Esophagus muscularis mucosa (tissue), 4 donors: ENCODE data around the gene TRDN. TPM values are rescaled to one million over a fixed set of nuclear protein-coding genes. Genes with fewer than 3 reads are reported as not detected.
"Not testable (repeated sequence)": the region's sequence is repeated elsewhere in the genome, so short reads cannot be mapped to it uniquely, and the experiment has no call there.

Experiments used
- DNase-seq: peaks from one replicate; pipeline ENCODE4 v3.0.0-alpha.2; 2017; ENCODE audit errors: extremely low spot score
- H3K27ac ChIP-seq, 4 donors: fragments of 200-600 bp; sonication (generic); replicated peaks in 1 of 4; 1 replicate in 3 of 4; 2 replicates in 1 of 4; pipeline ENCODE4 v1.5.1; 2016 to 2019; ENCODE audit warnings: mild to moderate bottlenecking in 1 of 4
- H3K27me3 ChIP-seq, 4 donors: fragments of 200-600 bp; sonication (generic); one replicate each; pipeline versions ENCODE4 v1.5.1 to v1.6.0; 2016 to 2019
- H3K36me3 ChIP-seq, 4 donors: fragments of 200-600 bp; sonication (generic); one replicate each; pipeline ENCODE4 v1.5.1; 2016 to 2019
- H3K4me1 ChIP-seq, 4 donors: fragments of 200-600 bp; sonication (generic); one replicate each; pipeline ENCODE4 v1.5.1; 2016 to 2019
- H3K4me3 ChIP-seq, 4 donors: fragments of 200-600 bp; sonication (generic); 1 replicate in 2 of 4; 2 replicates in 2 of 4; pipeline ENCODE4 v1.5.1; 2016 to 2019; ENCODE audit warnings: mild to moderate bottlenecking in 4 of 4, moderate library complexity in 1 of 4
- H3K9me3 ChIP-seq, 4 donors: fragments of 200-600 bp; sonication (generic); 1 replicate in 3 of 4; 2 replicates in 1 of 4; pipeline ENCODE4 v1.5.1; 2016 to 2019
- CTCF ChIP-seq, 3 experiments: fragments of 200-600 bp in 2 of 3; fragments of 450-650 bp in 1 of 3; sonication (generic) in 2 of 3; IDR thresholded peaks; one replicate each; pipeline ENCODE4 v1.5.1; 2017 to 2019; ENCODE audit warnings: antibody characterized with exemption in 3 of 3, mild to moderate bottlenecking in 2 of 3, moderate library complexity in 1 of 3
- EP300 ChIP-seq: sonication (generic); formaldehyde crosslinking; IDR thresholded peaks from one replicate; pipeline ENCODE4 v1.6.1; 2017; ENCODE audit warnings: antibody characterized with exemption
- POLR2A ChIP-seq: fragments of 450-650 bp; IDR thresholded peaks from one replicate; pipeline ENCODE4 v1.6.1; 2017; ENCODE audit warnings: antibody characterized with exemption, moderate library complexity, mild to moderate bottlenecking, low read depth
- POLR2AphosphoS5 ChIP-seq, 2 donors: sonication (generic); formaldehyde crosslinking; IDR thresholded peaks; one replicate each; pipeline ENCODE4 v1.6.1; 2017; ENCODE audit warnings: antibody characterized with exemption in 2 of 2
- WGBS: methylation state at CpG from one replicate; pipeline ENCODE4 v1.1.5; 2018; 5-methylcytosine and 5-hydroxymethylcytosine counted together
- intact Hi-C: fragments of 100-400 bp; cut with DNase I; formaldehyde crosslinking; loops from one replicate; pipeline ENCODE4 v1.15.1; 2023
- total RNA-seq, 4 donors: library from RNA; depleted of rRNA; stranded (reverse); fragments of >200 nt; gene quantifications; one replicate each; pipeline versions ENCODE4 v1.1.0 to v1.2.1, GENCODE V29; 2016

Gene TRDN
- total RNA-seq, 4 donors from 2014 or later: not detected

- H3K4me3 ChIP-seq: no peak overlapping the region
- intact Hi-C loops: no loop called here
- peaks cover 0 to 3% (median 0%) of the 10 kb centered on the region in 4 donors for H3K4me1 ChIP-seq
- DNase-seq: no peak
- no peak overlapping the region for H3K27ac ChIP-seq
- H3K36me3 ChIP-seq: no peaks in the 10 kb centered on the region
- TF ChIP-seq POLR2AphosphoS5 (IDR thresholded peaks at IDR 0.05): no peak
- TF ChIP-seq POLR2A: no peak
- no peak for TF ChIP-seq EP300
- no peak for TF ChIP-seq CTCF (IDR thresholded peaks at IDR 0.05)
- WGBS: 33% methylated on average over 1 of the region's 1 CpG
- no peaks in the 10 kb centered on the region for H3K9me3 ChIP-seq
- no peaks in the 10 kb centered on the region for H3K27me3 ChIP-seq
Measured at GRCh38 chr6:123588546-123588895, 48.2 kb downstream of the TRDN start.

GRCh38 chr6:123587838-123588545, 48.8 kb downstream of the TRDN start:
- no peak overlapping the region for H3K27ac ChIP-seq
- no peak overlapping the region for H3K4me3 ChIP-seq
- intact Hi-C loops: no loop called here
- 80% methylated on average over 4 of the region's 4 CpGs for WGBS
- TF ChIP-seq POLR2A (no peak), POLR2AphosphoS5 (IDR thresholded peaks at IDR 0.05) (no peak), CTCF (IDR thresholded peaks at IDR 0.05) (no peak)
- no peaks in the 10 kb centered on the region for H3K4me1 ChIP-seq
- no peaks in the 10 kb centered on the region for H3K27me3 ChIP-seq
- DNase-seq: no peak
- H3K36me3 ChIP-seq: no peaks in the 10 kb centered on the region
- no peaks in the 10 kb centered on the region for H3K9me3 ChIP-seq

GRCh38 chr6:123587407-123587806, 49.3 kb downstream of the TRDN start:
- 91% methylated on average over 8 of the region's 8 CpGs for WGBS
- H3K36me3 ChIP-seq, H3K27ac ChIP-seq, intact Hi-C loops, DNase-seq, H3K9me3 ChIP-seq, H3K27me3 ChIP-seq, H3K4me3 ChIP-seq, H3K4me1 ChIP-seq: not testable (repeated sequence)

- Histone ChIP-seq H3K4me3 (no peak overlapping the region), H3K4me1 (no peaks in the 10 kb centered on the region), H3K27me3 (no peaks in the 10 kb centered on the region), H3K27ac (no peak overlapping the region), H3K36me3 (no peaks in the 10 kb centered on the region), H3K9me3 (no peaks in the 10 kb centered on the region)
- DNase-seq: no peak
- intact Hi-C loops: no loop called here
- no peak for TF ChIP-seq POLR2A
Measured at GRCh38 chr6:123580331-123580730, 56.4 kb downstream of the TRDN start.

- H3K27ac ChIP-seq: no peak overlapping the region
- H3K9me3 ChIP-seq: no peaks in the 10 kb centered on the region
- H3K4me1 ChIP-seq: no peaks in the 10 kb centered on the region
- no peak overlapping the region for H3K4me3 ChIP-seq
- no peak for DNase-seq
- H3K27me3 ChIP-seq: no peaks in the 10 kb centered on the region
- TF ChIP-seq POLR2A (no peak), POLR2AphosphoS5 (IDR thresholded peaks at IDR 0.05) (no peak), CTCF (IDR thresholded peaks at IDR 0.05) (no peak), EP300 (no peak)
- intact Hi-C loops: no loop called here
- H3K36me3 ChIP-seq: no peaks in the 10 kb centered on the region
- WGBS: 86% methylated on average over 1 of the region's 1 CpG
Measured at GRCh38 chr6:123575188-123575587, 61.6 kb downstream of the TRDN start.
